ENCODE measurements around the gene CHST15. TPM values are rescaled to one million over a fixed set of nuclear protein-coding genes. Genes with fewer than 3 reads are reported as not detected.

The CHST15 gene
- total and polyA plus RNA-seq, 2 of the 13 experiments (the other 11 are each of a cell fraction or from before 2014, with no cell fraction given) = 1.4 to 94.7 TPM

- TF ChIP-seq, protein P1, sequence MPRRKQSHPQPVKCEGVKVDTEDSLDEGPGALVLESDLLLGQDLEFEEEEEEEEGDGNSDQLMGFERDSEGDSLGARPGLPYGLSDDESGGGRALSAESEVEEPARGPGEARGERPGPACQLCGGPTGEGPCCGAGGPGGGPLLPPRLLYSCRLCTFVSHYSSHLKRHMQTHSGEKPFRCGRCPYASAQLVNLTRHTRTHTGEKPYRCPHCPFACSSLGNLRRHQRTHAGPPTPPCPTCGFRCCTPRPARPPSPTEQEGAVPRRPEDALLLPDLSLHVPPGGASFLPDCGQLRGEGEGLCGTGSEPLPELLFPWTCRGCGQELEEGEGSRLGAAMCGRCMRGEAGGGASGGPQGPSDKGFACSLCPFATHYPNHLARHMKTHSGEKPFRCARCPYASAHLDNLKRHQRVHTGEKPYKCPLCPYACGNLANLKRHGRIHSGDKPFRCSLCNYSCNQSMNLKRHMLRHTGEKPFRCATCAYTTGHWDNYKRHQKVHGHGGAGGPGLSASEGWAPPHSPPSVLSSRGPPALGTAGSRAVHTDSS (CRISPR knock-in tag; conservative IDR thresholded peaks at IDR 0.05) = no peak
- no peak for TF ChIP-seq ZMYM4 (CRISPR knock-in tag; IDR thresholded peaks at IDR 0.05)
- peak; percentile 87 for TF ChIP-seq ARID5B (CRISPR knock-in tag; IDR thresholded peaks at IDR 0.05)
- TF ChIP-seq ZNF142 (CRISPR knock-in tag; IDR thresholded peaks at IDR 0.05) = no peak
- TF ChIP-seq ZKSCAN8 (CRISPR knock-in tag; IDR thresholded peaks at IDR 0.05; ENCODE audit: borderline replicate concordance) = no peak
- TF ChIP-seq TRAFD1 (CRISPR knock-in tag; IDR thresholded peaks at IDR 0.05; ENCODE audit: borderline replicate concordance) = no peak
- no peak for TF ChIP-seq ZNF775 (CRISPR knock-in tag; IDR thresholded peaks at IDR 0.05; ENCODE audit: borderline replicate concordance)
- no peak; the same call in 1 of the 2 replicates for TF ChIP-seq FOXK1 (CRISPR knock-in tag; IDR thresholded peaks at IDR 0.05; ENCODE audit: borderline replicate concordance, low read depth)
- TF ChIP-seq, protein P2, sequence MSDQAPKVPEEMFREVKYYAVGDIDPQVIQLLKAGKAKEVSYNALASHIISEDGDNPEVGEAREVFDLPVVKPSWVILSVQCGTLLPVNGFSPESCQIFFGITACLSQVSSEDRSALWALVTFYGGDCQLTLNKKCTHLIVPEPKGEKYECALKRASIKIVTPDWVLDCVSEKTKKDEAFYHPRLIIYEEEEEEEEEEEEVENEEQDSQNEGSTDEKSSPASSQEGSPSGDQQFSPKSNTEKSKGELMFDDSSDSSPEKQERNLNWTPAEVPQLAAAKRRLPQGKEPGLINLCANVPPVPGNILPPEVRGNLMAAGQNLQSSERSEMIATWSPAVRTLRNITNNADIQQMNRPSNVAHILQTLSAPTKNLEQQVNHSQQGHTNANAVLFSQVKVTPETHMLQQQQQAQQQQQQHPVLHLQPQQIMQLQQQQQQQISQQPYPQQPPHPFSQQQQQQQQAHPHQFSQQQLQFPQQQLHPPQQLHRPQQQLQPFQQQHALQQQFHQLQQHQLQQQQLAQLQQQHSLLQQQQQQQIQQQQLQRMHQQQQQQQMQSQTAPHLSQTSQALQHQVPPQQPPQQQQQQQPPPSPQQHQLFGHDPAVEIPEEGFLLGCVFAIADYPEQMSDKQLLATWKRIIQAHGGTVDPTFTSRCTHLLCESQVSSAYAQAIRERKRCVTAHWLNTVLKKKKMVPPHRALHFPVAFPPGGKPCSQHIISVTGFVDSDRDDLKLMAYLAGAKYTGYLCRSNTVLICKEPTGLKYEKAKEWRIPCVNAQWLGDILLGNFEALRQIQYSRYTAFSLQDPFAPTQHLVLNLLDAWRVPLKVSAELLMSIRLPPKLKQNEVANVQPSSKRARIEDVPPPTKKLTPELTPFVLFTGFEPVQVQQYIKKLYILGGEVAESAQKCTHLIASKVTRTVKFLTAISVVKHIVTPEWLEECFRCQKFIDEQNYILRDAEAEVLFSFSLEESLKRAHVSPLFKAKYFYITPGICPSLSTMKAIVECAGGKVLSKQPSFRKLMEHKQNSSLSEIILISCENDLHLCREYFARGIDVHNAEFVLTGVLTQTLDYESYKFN (CRISPR knock-in tag; conservative IDR thresholded peaks at IDR 0.05) = no peak; the same call in 1 of the 2 replicates
Observed at GRCh38 chr10:124092860-124093773, at the start of gene CHST15 (continued).

All from HepG2 (cell line).